BE2C (cell line): ENCODE measurements around the gene KRT6B.
"Not testable (repeated sequence)": the region's sequence is repeated elsewhere in the genome, so short reads cannot be mapped to it uniquely, and the experiment has no call there.

Experiments used
- DNase-seq: peaks from one replicate; pipeline ENCODE4 v3.0.0-alpha.2; 2020
- H3K27me3 ChIP-seq: fragments of 250-450 bp; sonication (Bioruptor Pico); 2 replicates; pipeline ENCODE4 v1.5.1; 2020; ENCODE audit warnings: mild to moderate bottlenecking
- H3K36me3 ChIP-seq: fragments of 250-450 bp; sonication (Bioruptor Pico); 2 replicates; pipeline ENCODE4 v1.5.1; 2020; ENCODE audit warnings: mild to moderate bottlenecking
- H3K4me1 ChIP-seq: fragments of 250-450 bp; sonication (Bioruptor Pico); 2 replicates; pipeline ENCODE4 v1.5.1; 2020
- H3K4me3 ChIP-seq: 2 replicates; pipeline ENCODE4 v1.5.1; 2011; ENCODE audit warnings: low read depth, low read length
- H3K9me3 ChIP-seq: fragments of 250-450 bp; sonication (Bioruptor Pico); 2 replicates; pipeline ENCODE4 v1.5.1; 2020
- TF ChIP-seq, protein P1 (sequence below): IDR thresholded peaks from 2 replicates; pipeline ENCODE4 v1.5.1; 2012; ENCODE audit warnings: mild to moderate bottlenecking, low read depth, low read length

Gene KRT6B

DNA sequence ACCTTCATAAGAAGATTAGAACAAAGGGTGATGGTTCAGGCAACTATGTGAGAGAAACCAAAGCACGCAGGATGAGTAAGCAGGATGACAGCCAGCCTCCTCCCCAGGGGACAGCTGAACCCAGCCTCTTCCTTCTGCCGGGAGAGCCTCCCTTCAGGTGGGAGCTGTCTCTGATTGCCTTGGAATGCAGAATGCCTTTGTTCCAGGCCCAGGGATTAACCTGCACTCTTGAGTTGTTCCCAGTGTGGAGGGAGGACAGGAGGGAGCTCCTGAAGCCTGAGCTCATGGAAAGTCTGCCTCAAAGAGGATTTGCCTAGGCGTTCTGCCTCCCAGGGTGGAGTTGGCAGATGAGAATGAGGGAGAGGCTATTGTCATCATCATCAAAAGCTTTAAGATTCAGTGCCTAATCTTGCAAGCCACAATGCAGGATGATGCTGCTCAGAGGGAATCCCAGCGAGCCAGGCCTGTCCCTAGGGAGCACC is 44.7 kb upstream of the KRT6B start:
- no peaks in the 10 kb centered on the region for H3K9me3 ChIP-seq
- no peak for DNase-seq
- H3K27me3 ChIP-seq = peaks cover 51% of the 10 kb centered on the region
- TF ChIP-seq, protein P1, sequence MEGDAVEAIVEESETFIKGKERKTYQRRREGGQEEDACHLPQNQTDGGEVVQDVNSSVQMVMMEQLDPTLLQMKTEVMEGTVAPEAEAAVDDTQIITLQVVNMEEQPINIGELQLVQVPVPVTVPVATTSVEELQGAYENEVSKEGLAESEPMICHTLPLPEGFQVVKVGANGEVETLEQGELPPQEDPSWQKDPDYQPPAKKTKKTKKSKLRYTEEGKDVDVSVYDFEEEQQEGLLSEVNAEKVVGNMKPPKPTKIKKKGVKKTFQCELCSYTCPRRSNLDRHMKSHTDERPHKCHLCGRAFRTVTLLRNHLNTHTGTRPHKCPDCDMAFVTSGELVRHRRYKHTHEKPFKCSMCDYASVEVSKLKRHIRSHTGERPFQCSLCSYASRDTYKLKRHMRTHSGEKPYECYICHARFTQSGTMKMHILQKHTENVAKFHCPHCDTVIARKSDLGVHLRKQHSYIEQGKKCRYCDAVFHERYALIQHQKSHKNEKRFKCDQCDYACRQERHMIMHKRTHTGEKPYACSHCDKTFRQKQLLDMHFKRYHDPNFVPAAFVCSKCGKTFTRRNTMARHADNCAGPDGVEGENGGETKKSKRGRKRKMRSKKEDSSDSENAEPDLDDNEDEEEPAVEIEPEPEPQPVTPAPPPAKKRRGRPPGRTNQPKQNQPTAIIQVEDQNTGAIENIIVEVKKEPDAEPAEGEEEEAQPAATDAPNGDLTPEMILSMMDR = no peak
- H3K36me3 ChIP-seq = no peaks in the 10 kb centered on the region
- no peak overlapping the region for H3K4me3 ChIP-seq
- no peaks in the 10 kb centered on the region for H3K4me1 ChIP-seq

DNA sequence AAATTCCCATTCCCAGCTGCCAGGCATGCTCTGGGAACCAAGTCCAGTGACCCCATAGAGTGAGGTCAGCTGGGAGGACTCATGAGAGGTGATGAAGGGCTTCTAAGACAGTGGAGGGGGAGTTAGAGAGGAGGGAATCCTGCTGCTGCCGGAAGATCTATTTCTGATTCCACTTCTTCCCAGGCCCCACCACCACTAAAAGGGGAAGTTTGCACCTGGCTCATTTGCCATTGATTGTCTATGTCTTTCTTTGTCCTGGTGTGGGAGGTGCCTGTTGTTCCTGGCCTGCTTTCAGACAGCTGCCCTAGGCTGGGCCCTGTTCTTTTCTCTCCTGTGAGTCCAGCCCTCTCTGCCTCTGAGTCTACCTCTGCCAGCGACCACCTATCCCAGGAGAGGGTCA is 44.1 kb upstream of the KRT6B start:
- H3K4me1 ChIP-seq = no peaks in the 10 kb centered on the region
- TF ChIP-seq, protein P1 = no peak
- H3K27me3 ChIP-seq = peaks cover 57% of the 10 kb centered on the region
- no peak overlapping the region for H3K4me3 ChIP-seq
- DNase-seq = no peak
- H3K9me3 ChIP-seq = no peaks in the 10 kb centered on the region
- no peaks in the 10 kb centered on the region for H3K36me3 ChIP-seq

DNA sequence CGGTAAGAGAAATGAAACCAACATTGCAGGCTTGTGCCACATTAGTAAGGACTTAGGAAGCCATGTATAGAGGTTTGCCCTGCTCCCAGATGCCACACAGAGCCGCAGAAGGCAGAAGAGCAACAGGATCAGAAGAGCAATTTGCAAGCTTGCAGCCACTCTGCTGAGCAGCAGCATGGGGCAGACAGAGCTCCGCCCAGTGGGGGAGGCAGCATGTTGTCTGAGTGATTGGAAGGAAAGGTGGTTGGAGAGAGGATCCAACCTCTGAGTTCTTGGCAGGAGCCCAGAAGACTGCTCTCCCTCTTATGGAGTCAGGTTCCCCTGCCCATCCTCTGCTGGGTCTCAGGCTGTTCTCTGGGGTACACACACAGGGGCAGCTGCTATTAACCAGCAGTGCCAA is 43.4 kb upstream of the KRT6B start:
- no peaks in the 10 kb centered on the region for H3K4me1 ChIP-seq
- H3K4me3 ChIP-seq = no peak overlapping the region
- H3K9me3 ChIP-seq = no peaks in the 10 kb centered on the region
- no peak for DNase-seq
- H3K27me3 ChIP-seq = peaks cover 59% of the 10 kb centered on the region
- TF ChIP-seq, protein P1 = no peak
- no peaks in the 10 kb centered on the region for H3K36me3 ChIP-seq

DNA sequence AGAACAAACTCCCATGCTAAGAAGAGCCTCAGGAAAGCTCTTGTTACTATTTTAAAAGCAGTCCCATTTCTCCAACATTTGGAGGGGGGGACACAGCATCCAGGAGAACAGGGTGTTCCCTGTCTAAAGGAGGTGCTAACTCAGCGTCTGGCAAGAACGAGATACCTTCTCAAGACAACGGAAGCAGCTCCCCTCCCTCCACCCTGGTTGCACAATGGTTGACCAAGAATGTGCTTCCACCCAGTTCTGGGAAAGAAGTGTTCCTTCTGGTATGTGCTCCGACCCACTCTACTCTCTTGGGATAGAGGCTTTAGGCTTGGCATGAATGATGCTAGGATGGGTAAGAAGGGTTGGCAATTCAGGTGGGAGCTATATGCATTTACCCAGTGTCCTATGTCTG is 42.6 kb upstream of the KRT6B start:
- no peaks in the 10 kb centered on the region for H3K4me1 ChIP-seq
- peaks cover 67% of the 10 kb centered on the region for H3K27me3 ChIP-seq
- DNase-seq = no peak
- no peak overlapping the region for H3K4me3 ChIP-seq
- no peaks in the 10 kb centered on the region for H3K9me3 ChIP-seq
- no peaks in the 10 kb centered on the region for H3K36me3 ChIP-seq
- TF ChIP-seq, protein P1 = no peak

DNA sequence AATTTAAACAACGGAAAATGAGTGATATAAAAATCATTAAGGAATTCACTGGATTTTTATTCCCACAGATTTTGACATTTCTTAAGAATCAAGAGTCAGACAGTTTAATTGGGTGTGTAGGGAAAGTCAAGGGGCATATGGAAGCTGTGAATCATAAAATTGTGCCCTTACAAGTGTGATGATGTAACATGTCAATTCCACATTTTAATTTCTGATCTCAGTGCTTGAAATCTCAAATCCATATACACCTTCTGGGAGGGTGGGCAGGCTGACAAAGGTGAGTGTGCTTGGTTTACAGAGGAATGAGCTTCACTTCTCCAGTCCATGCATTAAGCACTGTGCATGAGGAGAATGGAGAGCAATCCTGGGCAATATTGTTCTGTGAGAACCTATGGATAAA is 42.2 kb upstream of the KRT6B start:
- H3K9me3 ChIP-seq = no peaks in the 10 kb centered on the region
- H3K4me1 ChIP-seq = no peaks in the 10 kb centered on the region
- peaks cover 71% of the 10 kb centered on the region for H3K27me3 ChIP-seq
- TF ChIP-seq, protein P1 = no peak
- no peak overlapping the region for H3K4me3 ChIP-seq
- H3K36me3 ChIP-seq = no peaks in the 10 kb centered on the region
- no peak for DNase-seq

DNA sequence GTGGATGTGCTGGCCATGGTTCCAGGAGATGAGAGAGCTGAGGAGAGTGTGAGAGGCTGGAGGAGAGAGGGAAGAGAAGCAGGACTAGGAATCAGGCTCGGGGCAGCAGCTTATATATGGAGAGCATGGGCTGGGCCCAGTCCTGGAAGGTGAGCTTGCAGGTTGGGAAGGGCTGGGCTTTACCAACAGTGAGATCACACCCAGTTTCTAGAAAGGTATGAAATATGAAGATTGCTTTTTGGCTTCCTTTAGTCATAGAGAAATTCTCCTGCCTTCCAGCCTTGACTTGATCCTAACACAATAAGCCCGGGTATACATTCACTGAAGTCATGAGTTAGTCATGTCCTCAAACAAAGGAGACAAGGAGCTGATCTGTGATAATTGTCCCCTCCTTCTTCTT is 41.2 kb upstream of the KRT6B start, which contains the start of gene KRT6A:
KRT6A (minus strand) TSS at position 86 of the 400 bp plus-strand sequence; CDS start at position 17, 69 bp downstream.
- TF ChIP-seq, protein P1 = no peak

DNA sequence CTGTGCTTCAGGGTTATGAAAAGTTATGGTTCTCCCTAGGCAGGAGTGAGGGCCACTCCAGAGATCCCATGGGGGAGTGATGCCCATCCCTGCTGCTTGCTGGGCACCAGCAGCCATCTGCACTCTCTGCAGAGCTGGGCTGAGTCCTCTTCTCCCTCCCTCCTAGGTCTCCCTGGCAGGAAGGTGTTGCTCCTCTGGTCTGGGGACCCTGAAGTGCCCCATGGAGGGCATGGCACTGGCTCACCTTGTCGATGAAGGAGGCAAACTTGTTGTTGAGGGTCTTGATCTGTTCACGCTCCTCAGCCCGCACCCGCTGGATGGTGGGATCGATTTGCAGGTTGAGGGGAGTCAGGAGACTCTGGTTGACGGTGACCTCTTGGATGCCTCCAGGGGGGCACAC is 40.5 kb upstream of the KRT6B start:
- H3K36me3 ChIP-seq, H3K4me1 ChIP-seq, H3K4me3 ChIP-seq, DNase-seq, H3K9me3 ChIP-seq: not testable (repeated sequence)
- peaks cover 64% of the 10 kb centered on the region for H3K27me3 ChIP-seq

More for the DNA sequence above, 41.2 kb upstream of the KRT6B start, which contains the start of gene KRT6A:
- H3K27me3 ChIP-seq = peaks cover 68% of the 10 kb centered on the region
- H3K9me3 ChIP-seq = no peaks in the 10 kb centered on the region
- H3K36me3 ChIP-seq = no peaks in the 10 kb centered on the region
- no peak for DNase-seq
- no peaks in the 10 kb centered on the region for H3K4me1 ChIP-seq
- H3K4me3 ChIP-seq = no peak within 1 kb of the TSS

DNA sequence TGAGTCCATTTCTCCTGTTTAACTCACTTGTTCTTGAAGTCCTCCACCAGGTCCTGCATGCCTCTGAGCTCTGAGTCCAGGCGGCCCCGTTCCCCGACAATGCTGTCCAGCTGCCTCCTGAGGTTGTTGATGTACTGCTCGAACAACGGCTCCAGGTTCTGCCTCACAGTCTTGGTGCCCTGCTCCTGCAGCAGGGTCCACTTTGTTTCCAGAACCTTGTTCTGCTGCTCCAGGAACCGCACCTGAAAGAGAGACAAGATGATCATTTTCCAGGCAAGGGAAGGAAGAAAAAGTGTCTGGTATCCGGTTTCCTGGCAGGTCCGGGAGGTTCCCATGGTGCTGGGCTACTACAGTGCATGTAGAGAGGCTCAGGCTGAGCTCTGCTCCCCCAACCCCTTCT is 39.5 kb upstream of the KRT6B start:
- not testable (repeated sequence) for H3K9me3 ChIP-seq, H3K4me1 ChIP-seq, H3K4me3 ChIP-seq, H3K36me3 ChIP-seq, DNase-seq
- peaks cover 61% of the 10 kb centered on the region for H3K27me3 ChIP-seq
